ENCODE data around the gene LMO2.
A peak's percentile ranks its signal among the peaks of the same experiment; 100 is the strongest.
"Not testable (repeated sequence)": the region's sequence is repeated elsewhere in the genome, so short reads cannot be mapped to it uniquely, and the experiment has no call there.

LMO2 gene

DNA sequence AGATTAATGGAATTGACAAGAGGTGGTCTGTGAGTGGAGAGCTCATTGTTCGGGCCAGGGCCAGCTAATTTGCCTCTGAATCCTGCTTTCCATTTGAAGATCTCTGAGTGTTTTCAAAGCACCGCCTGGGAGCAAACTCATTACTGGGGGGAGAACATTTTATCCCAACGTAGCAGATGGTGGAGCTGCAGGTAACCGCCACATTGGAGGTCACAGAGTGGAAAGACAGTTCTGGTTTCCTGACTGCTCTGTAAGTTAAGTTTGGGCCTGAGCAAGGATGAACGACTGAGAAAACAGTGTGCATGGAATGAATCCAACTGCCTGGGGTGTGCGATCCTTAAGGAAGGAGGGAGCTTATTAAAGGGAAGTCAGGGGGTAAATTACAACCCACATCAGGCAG lies 30.5 kb downstream of the LMO2 start:
- DNase-seq (ENCODE audit: low read depth), result no peak

DNA sequence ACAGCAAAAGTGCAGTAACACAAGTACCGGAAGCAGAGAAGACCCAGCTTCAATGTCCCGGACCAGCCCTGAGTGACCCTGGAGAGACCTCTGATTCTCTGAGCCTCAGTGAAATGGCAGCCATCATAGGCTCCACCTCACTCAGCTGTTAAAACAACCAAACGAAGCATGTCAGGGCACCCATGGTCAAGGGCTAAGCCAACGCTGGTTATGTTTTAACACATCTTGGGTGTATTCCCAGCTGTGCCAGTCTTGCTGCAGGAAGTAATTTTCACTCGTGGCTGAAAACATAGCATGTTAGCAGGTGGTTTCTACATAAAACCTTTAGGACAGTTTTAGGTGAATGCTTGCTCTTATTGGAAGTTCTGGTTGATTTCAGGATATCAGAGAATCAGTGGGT lies 30.9 kb downstream of the LMO2 start:
- no peak for DNase-seq (ENCODE audit: low read depth)

DNA sequence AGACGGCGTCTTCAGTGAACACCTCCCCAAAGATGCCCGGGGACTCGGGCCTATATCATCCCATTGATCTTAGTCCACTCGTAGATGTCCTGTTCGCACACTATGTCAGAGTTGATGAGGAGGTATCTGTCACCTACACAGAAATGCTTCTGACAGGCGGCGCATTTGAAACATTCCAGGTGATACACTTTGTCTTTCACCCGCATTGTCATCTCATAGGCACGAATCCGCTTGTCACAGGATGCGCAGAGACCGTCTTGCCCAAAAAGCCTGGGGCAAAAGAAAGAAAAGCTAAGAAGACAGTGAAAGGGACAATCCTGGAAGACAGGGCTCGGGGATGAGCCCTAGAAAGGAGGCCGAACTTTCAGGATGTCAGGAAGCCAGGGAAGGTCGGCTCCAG lies 32.6 kb downstream of the LMO2 start:
- no peak for DNase-seq (ENCODE audit: low read depth)

GRCh38 chr11:33857933-33858371 lies 33.9 kb downstream of the LMO2 start:
- peak; percentile 71 for DNase-seq (ENCODE audit: low read depth)

DNA sequence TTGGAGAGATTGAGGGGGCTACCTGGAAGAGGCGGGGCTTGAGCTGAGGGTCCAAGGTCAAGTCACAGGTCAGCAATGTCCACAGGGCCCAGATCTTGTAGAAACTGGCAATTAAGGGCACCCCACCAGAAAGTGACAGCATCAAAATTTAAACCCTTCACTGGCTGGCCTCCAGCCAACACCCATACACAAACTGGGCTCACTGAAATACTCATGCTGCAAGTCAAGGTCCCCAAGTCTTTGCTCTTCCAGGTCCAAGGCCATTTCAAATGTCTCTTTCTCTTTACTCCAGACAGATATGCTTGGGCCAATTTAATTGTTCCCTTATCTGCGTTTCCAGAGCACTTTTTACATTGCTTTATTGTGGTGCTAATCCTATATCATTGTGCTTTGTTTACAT lies 36.4 kb downstream of the LMO2 start:
- no peak for DNase-seq (ENCODE audit: low read depth)

DNA sequence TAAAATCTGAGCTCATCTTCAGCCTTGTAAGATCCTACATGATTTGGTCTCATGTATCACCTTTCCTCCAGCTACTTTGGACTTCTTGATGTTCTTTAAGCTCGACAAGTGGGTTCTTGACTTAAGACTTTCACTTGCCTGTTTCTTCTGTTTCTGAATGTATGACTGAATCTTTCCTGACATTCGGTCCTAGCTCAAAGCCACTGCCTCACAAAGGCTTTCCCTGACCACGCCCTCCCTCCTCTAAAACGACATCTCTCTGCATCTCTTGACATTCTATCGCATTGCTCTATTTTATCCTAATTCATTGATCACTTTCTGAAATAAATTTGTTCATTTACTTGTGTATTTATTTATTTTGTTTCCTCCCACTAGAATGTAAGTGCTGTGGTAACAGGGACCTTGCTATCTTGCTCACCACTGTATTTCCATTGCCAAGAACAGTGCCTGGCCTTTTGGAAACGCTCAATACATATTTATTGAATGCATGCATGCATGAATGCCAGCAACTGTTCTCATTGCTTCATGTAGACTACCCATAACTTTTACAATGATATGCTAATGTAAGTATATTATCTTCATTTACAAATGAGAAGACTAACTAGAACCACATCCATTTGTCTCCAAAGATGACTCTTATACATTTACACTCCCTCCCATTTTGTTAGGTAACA lies 43.0 kb downstream of the LMO2 start:
- no peak for DNase-seq (ENCODE audit: low read depth)

- DNase-seq (ENCODE audit: low read depth), result no peak
These were observed 44.6 kb downstream of the LMO2 start for GRCh38 chr11:33847251-33847650.

DNA sequence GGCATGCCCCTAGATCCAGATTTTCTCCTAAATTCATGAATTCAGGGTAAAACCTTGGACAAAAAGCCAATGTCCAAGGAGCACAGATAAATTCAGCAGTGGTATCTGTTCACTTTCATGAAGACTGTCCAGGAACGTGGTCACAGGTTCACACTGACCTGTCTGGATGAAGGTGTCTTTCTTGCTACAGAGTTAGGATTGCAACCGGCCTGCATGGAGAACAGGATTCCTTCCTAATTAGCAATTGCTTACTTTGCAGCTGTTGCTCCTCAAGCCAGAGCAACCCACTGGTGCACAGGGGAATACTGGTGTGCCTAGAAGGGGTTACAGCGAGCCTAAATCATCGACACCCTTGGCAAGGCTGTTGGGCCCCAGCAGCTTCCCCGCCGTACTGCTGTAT lies 47.6 kb downstream of the LMO2 start:
- DNase-seq (ENCODE audit: low read depth), result no peak

- DNase-seq (ENCODE audit: low read depth), result no peak
These were observed 48.9 kb downstream of the LMO2 start for GRCh38 chr11:33843018-33843417.

DNA sequence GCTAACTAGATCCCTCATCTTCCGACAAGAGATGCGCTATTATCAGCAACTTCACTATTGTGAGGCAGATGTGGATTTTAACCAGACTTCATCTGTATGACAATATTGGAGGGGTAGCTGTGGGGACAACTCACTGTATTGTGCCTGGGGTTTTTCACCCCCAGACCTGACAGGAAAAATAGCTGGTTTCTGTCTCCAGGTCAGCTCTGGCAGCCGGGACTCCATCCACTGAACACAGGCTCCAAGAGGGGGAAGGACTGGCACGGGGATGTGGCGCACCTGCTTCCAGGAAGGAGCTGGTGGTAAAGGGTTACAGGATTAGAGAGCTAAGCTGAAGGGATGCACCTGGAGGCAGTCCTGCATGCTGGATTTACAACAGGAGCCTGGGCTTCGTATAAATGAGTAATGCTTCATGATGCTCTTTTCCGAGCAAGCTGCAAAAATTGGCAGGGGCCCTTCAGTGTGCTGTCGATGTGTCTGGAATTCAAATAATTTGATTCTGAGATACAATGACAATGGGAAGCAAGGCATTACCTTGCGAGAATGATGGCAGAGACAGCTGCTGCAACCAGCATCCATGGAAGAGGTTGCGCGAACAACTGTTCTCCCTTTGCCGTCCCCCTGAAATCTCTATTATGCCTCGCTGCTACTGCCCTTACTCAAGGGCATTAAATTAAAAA lies 49.5 kb downstream of the LMO2 start:
- no peak for DNase-seq (ENCODE audit: low read depth)

- not testable (repeated sequence) for DNase-seq (ENCODE audit: low read depth)
These were observed 53.6 kb downstream of the LMO2 start for GRCh38 chr11:33838234-33838633.

DNA sequence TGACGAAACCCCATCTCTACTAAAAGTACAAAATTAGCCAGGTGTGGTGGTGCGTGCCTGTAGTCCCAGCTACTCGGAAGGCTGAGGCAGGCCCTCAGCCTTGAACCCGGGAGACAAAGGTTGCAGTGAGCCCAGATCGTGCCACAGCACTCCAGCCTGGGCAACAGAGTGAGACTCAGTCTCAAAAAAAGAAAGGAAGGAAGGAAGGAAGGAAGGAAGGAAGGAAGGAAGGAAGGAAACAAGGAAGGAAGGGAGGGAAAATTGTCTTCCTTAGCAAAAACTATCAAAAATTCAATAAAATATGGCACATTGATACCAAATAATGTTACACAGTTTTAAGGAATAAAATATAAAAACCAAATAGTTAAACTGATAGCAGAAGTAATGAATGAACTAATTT lies 54.5 kb downstream of the LMO2 start:
- not testable (repeated sequence) for DNase-seq (ENCODE audit: low read depth)

GRCh38 chr11:33835143-33835878 lies 56.6 kb downstream of the LMO2 start:
- DNase-seq (ENCODE audit: low read depth), result no peak

GRCh38 chr11:33832676-33833075 lies 59.2 kb downstream of the LMO2 start:
- DNase-seq (ENCODE audit: low read depth), result no peak

DNA sequence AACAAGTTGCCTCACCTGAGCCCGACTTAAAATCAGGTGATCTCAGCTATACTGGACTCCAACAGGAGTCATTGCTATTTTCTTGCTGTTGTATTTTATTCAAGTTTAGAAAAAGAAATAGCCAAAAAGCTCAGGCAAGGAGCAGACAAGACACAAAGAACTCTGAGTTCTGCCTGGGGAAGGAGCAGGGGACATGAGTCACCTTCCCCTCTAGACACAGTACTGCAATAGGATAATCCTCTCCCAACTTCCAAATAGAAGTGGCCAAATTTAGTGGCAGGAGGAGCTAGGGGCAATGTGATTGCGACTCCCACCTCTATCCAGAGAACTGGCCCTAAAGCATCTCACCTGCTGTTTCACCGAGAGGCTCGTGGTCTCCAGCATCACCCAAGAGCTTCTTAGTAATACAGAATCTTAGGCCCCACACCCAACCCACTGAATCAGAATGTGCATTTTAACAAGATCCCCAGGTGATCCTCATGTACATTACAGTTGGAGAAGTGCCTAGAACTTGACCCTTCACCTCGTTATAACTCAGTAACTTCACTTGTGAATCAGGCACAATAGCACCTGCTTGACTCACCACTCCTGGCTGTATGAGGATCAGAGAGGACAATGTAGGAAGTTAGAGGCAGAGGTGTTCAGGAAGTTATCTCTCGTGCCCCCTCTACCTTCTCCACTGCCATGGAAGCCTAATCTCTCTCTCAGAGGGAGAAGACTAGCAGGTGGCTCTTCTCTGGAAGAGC lies 60.8 kb downstream of the LMO2 start:
- DNase-seq (ENCODE audit: low read depth), result no peak

- DNase-seq (ENCODE audit: low read depth), result no peak
These were observed 62.3 kb downstream of the LMO2 start for GRCh38 chr11:33829430-33830141.

GRCh38 chr11:33828604-33829429 lies 63.1 kb downstream of the LMO2 start:
- DNase-seq (ENCODE audit: low read depth), result no peak

DNA sequence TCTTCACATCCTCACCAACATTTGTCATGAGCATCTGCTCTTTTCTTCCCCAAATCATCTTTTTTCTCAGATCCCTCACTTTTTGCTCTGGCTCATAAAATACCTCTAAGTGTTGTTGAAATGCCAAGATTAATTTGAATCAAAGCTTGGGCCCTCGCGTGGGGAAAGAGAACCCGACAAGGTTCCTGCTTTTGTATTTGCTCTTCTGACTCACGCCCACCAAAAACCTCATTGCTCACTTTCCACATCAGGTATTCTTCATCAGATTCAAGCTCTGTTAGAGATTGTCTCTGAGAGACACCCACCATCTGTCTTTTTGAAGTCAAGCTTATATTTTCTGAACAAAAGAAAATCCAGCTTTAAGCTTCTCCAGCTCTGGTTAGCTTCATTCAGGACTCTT lies 64.7 kb downstream of the LMO2 start:
- no peak for DNase-seq (ENCODE audit: low read depth)

GRCh38 chr11:33825854-33826560 lies 65.9 kb downstream of the LMO2 start:
- DNase-seq (ENCODE audit: low read depth), result no peak

- DNase-seq (ENCODE audit: low read depth), result not testable (repeated sequence)
These were observed 68.9 kb downstream of the LMO2 start for GRCh38 chr11:33822981-33823380.
